B cell (primary cell): ENCODE data around the gene ZNF791. TPM values are rescaled to one million over a fixed set of nuclear protein-coding genes. Genes with fewer than 3 reads are reported as not detected.

Experiments
- ATAC-seq: fragments of 200-7000 bp; cut with Tn5 transposase; one replicate; pipeline ENCODE4 v1.10.0; 2021; ENCODE audit warnings: low read depth, mild to moderate bottlenecking, moderate number of reproducible peaks, moderate library complexity
- CTCF ChIA-PET: fragments of 350-600 bp; sonication (Branson Sonifier 250); formaldehyde crosslinking; loops from one replicate; lab custom pipeline; 2021; ENCODE audit warnings: antibody characterized with exemption, inconsistent platforms; lab: Charles Lee
- POLR2A ChIA-PET: fragments of 350-600 bp; sonication (Branson Sonifier 250); formaldehyde crosslinking; loops from one replicate; lab custom pipeline; 2021; ENCODE audit warnings: antibody characterized with exemption; lab: Charles Lee
- DNase-seq: peaks from one replicate; pipeline ENCODE4 v3.0.0; 2013
- H2AFZ ChIP-seq: 2 replicates; pipeline ENCODE4 v1.6.1; 2012; ENCODE audit warnings: mild to moderate bottlenecking, low read depth, low read length; ENCODE audit not compliant: insufficient read depth, poor library complexity, severe bottlenecking
- H3K27ac ChIP-seq, 2 donors: 1 replicate in 1 of 2; 2 replicates in 1 of 2; pipeline ENCODE4 v1.5.1; 2012 to 2013; ENCODE audit warnings: low read length in 2 of 2, mild to moderate bottlenecking in 2 of 2, moderate library complexity in 1 of 2
- H3K27me3 ChIP-seq, 4 experiments: fragments of 200-600 bp in 1 of 4; sonication (generic) in 1 of 4; replicated peaks in 1 of 4; 1 replicate in 2 of 4; 2 replicates in 2 of 4; pipeline versions ENCODE4 v1.6.1 to v1.7.0; 2013 to 2016; ENCODE audit warnings: low read length in 3 of 4, mild to moderate bottlenecking in 2 of 4, mixed read lengths in 1 of 4, moderate library complexity in 1 of 4; ENCODE audit not compliant: insufficient read depth in 4 of 4, control insufficient read depth in 3 of 4; ENCODE audit errors: control extremely low read depth in 1 of 4
- H3K36me3 ChIP-seq, 2 experiments: replicated peaks in 1 of 2; 1 replicate in 1 of 2; 2 replicates in 1 of 2; pipeline versions ENCODE4 v1.6.1 to v1.7.1; 2013; ENCODE audit warnings: low read length in 1 of 2; ENCODE audit not compliant: insufficient read depth in 2 of 2, control insufficient read depth in 1 of 2; ENCODE audit errors: control extremely low read depth in 1 of 2, extremely low read depth in 1 of 2
- H3K4me1 ChIP-seq, 2 donors: fragments of 200-600 bp in 1 of 2; sonication (generic) in 1 of 2; 1 replicate in 1 of 2; 2 replicates in 1 of 2; pipeline versions ENCODE4 v1.5.1 to v1.6.1; 2013 to 2017; ENCODE audit warnings: low read length in 2 of 2; ENCODE audit not compliant: control insufficient read depth in 2 of 2, insufficient read depth in 2 of 2
- H3K4me2 ChIP-seq: replicated peaks from 2 replicates; pipeline ENCODE3; 2012; ENCODE audit warnings: mild to moderate bottlenecking, low read depth, low read length; ENCODE audit not compliant: poor library complexity, severe bottlenecking
- H3K4me3 ChIP-seq, 5 experiments: fragments of 200-600 bp in 1 of 5; sonication (generic) in 1 of 5; 1 replicate in 3 of 5; 2 replicates in 2 of 5; pipeline versions ENCODE4 v1.5.1 to v1.7.0; 2011 to 2016; ENCODE audit warnings: low read length in 4 of 5, mild to moderate bottlenecking in 4 of 5, low read depth in 2 of 5, control low read depth in 1 of 5, moderate library complexity in 1 of 5; ENCODE audit not compliant: insufficient read depth in 1 of 5; ENCODE audit errors: control extremely low read depth in 1 of 5, extremely low read depth in 1 of 5
- H3K79me2 ChIP-seq: fragments of 200-600 bp; sonication (generic); one replicate; pipeline ENCODE4 v1.6.0; 2016; ENCODE audit warnings: low read length; ENCODE audit not compliant: control insufficient read depth, insufficient read depth
- H3K9ac ChIP-seq: fragments of 200-600 bp; sonication (generic); 2 replicates; pipeline ENCODE4 v1.6.1; 2017; ENCODE audit warnings: mild to moderate bottlenecking, low read length, moderate library complexity
- H3K9me3 ChIP-seq, 3 donors: one replicate each; pipeline versions ENCODE4 v1.6.1 to v1.7.1; 2013; ENCODE audit warnings: low read length in 2 of 3; ENCODE audit not compliant: control insufficient read depth in 2 of 3, insufficient read depth in 1 of 3; ENCODE audit errors: control extremely low read depth in 1 of 3
- H4K20me1 ChIP-seq: 2 replicates; pipeline ENCODE4 v1.6.0; 2012; ENCODE audit warnings: mild to moderate bottlenecking, low read length; ENCODE audit not compliant: insufficient read depth, control insufficient read depth, poor library complexity, severe bottlenecking
- H3K27ac Mint-ChIP-seq: one replicate; pipeline ENCODE4 v1.8.0; 2021; ENCODE audit warnings: mixed read lengths
- H3K27me3 Mint-ChIP-seq: one replicate; pipeline ENCODE4 v1.8.0; 2021; ENCODE audit warnings: mixed read lengths
- H3K4me1 Mint-ChIP-seq: one replicate; pipeline ENCODE4 v1.8.0; 2021; ENCODE audit warnings: mixed read lengths
- H3K4me3 Mint-ChIP-seq: one replicate; pipeline ENCODE4 v1.8.0; 2021; ENCODE audit warnings: mixed read lengths
- H3K9me3 Mint-ChIP-seq: one replicate; pipeline ENCODE4 v1.8.0; 2022; ENCODE audit warnings: mixed read lengths; ENCODE audit not compliant: insufficient read depth
- EZH2 ChIP-seq: IDR thresholded peaks from 2 replicates; pipeline ENCODE4 v1.6.1; 2012; ENCODE audit warnings: borderline replicate concordance, low read depth, mild to moderate bottlenecking, moderate library complexity, low read length; ENCODE audit not compliant: insufficient read depth, poor library complexity, severe bottlenecking
- WGBS: methylation state at CpG from one replicate; pipeline ENCODE4 v1.1.5; 2013; ENCODE audit warnings: missing lambda C conversion rate; ENCODE audit not compliant: insufficient coverage; 5-methylcytosine and 5-hydroxymethylcytosine counted together
- intact Hi-C: fragments of 100-400 bp; cut with micrococcal nuclease; formaldehyde crosslinking; loops from one replicate; pipeline ENCODE4 v1.10.0; 2022
- polyA plus RNA-seq: library from polyadenylated mRNA; depleted of rRNA; stranded (reverse); fragments of >200 nt; gene quantifications from 2 replicates; pipeline ENCODE4 v1.2.3, GENCODE V29; 2012
- total RNA-seq, 2 donors: library from RNA; stranded (reverse); fragments of 120-200 nt in 1 of 2; gene quantifications; 1 replicate in 1 of 2; 2 replicates in 1 of 2; pipeline versions ENCODE4 v1.2.3 to v1.2.4, GENCODE V29; 2013 to 2022
- TF ChIP-seq, protein P1 (sequence below): fragments of 200-600 bp; IDR thresholded peaks from one replicate; pipeline ENCODE4 v1.8.0; 2022; ENCODE audit warnings: antibody characterized with exemption, mild to moderate bottlenecking

ZNF791 gene
- total and polyA plus RNA-seq, 2 donors (not counting 1 experiment from before 2014, with no cell fraction given): 17.5 to 57.9 TPM

DNA sequence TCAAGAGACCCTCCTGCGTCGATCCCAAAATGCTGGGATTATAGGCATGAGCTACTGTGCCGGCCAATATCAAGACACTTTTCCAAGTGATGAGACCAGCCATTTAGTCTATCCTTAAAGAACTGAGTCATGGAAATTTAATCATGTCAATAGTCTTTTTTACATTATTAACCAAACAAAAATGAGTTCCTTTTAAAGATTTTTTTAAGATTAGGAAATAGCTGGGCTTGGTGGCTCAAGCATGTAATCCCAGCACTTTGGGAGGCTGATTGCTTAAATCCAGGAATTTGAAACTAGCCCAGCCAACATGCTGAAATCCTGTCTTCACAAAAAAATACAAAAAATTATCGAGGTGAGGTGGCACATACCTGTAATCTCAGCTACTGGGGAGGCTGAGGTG lies 42.8 kb upstream of the ZNF791 start:
- ChIA-PET CTCF (interaction anchor here (0.6 to 7.0 kb wide), 3 partner anchors 43 to 114 kb away, joined by 3 to 82 read pairs (median 5); partner anchors contain the start of genes ZNF490 and ZNF791), POLR2A (no interaction called here)
- Histone ChIP-seq H2AFZ (no peak overlapping the region), H3K4me3 (no peak overlapping the region), H3K36me3 (no peaks in the 10 kb centered on the region), H3K27ac (no peak overlapping the region), H3K79me2 (no peaks in the 10 kb centered on the region), H3K9me3 (peaks cover 0 to 2% (median 0%) of the 10 kb centered on the region in 3 donors), H3K27me3 (no peaks in the 10 kb centered on the region), H3K4me1 (peaks cover 13 to 23% of the 10 kb centered on the region in 2 donors), H3K9ac (no peak overlapping the region), H4K20me1 (no peaks in the 10 kb centered on the region), H3K4me2 (no peak overlapping the region)
- Mint-ChIP-seq H3K27me3 (no peaks in the 10 kb centered on the region), H3K4me3 (no peak overlapping the region), H3K4me1 (peaks cover 19% of the 10 kb centered on the region), H3K27ac (no peak overlapping the region), H3K9me3 (no peaks in the 10 kb centered on the region)
- no peak for TF ChIP-seq EZH2
- TF ChIP-seq, protein P1, sequence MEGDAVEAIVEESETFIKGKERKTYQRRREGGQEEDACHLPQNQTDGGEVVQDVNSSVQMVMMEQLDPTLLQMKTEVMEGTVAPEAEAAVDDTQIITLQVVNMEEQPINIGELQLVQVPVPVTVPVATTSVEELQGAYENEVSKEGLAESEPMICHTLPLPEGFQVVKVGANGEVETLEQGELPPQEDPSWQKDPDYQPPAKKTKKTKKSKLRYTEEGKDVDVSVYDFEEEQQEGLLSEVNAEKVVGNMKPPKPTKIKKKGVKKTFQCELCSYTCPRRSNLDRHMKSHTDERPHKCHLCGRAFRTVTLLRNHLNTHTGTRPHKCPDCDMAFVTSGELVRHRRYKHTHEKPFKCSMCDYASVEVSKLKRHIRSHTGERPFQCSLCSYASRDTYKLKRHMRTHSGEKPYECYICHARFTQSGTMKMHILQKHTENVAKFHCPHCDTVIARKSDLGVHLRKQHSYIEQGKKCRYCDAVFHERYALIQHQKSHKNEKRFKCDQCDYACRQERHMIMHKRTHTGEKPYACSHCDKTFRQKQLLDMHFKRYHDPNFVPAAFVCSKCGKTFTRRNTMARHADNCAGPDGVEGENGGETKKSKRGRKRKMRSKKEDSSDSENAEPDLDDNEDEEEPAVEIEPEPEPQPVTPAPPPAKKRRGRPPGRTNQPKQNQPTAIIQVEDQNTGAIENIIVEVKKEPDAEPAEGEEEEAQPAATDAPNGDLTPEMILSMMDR: no peak
- no peak for ATAC-seq
- 92% methylated on average over 2 of the region's 4 CpGs for WGBS
- intact Hi-C loops: no loop called here
- DNase-seq: no peak

DNA sequence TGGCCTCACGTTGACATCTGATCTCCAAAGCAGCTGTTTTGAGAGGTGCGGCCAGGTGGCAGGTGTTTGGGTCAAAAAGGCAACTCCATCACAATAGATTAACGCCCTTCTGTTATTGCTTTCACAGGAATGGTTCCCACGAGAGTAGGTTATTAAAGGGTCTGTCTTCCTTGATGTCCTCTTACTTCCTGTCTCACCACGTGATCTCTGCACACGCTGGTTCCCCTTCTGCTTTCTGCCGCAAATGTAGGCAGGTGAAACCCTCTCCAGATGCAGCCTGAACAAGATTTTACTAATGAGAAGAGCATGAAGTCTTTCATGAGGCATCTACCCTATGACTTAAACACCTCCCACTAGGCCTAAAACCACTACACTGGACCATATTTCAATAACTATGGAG lies 36.7 kb upstream of the ZNF791 start:
- ATAC-seq (peak; percentile 94), DNase-seq (peak; percentile 85)
- H3K4me3 ChIP-seq: peak overlapping the region in 2 of 5 experiments; percentile 17 to 21
- peak overlapping the region; percentile 77 to 85 for H3K27ac ChIP-seq
- H3K9me3 ChIP-seq: peaks cover 0 to 9% (median 0%) of the 10 kb centered on the region in 3 donors
- H2AFZ ChIP-seq: peak overlapping the region; percentile 25
- ChIA-PET CTCF (interaction anchor here (0.6 to 2.5 kb wide), 9 partner anchors 10 to 437 kb away, joined by 3 to 7 read pairs (median 4); partner anchors contain the start of genes ZNF490 and ZNF791), POLR2A (interaction anchor here (0.6 to 0.7 kb wide), 3 partner anchors 44 to 78 kb away, joined by 3 to 8 read pairs (median 6); no protein-coding TSS in a partner anchor)
- TF ChIP-seq, protein P1: no peak
- no peak for TF ChIP-seq EZH2
- Mint-ChIP-seq H3K27me3 (no peaks in the 10 kb centered on the region), H3K9me3 (no peaks in the 10 kb centered on the region), H3K4me3 (peak overlapping the region; percentile 61), H3K27ac (peak overlapping the region; percentile 88), H3K4me1 (peaks cover 35% of the 10 kb centered on the region)
- H4K20me1 ChIP-seq: no peaks in the 10 kb centered on the region
- H3K4me1 ChIP-seq: peaks cover 31 to 43% of the 10 kb centered on the region in 2 donors
- intact Hi-C loops: loop anchor here (1.0 kb wide), 2 partner anchors 23 to 39 kb away; partner anchors contain the start of gene ZNF564
- peaks cover 3% of the 10 kb centered on the region for H3K79me2 ChIP-seq
- H3K36me3 ChIP-seq: peaks cover 0 to 4% of the 10 kb centered on the region in 2 experiments
- H3K4me2 ChIP-seq: peak overlapping the region; percentile 59
- no peaks in the 10 kb centered on the region for H3K27me3 ChIP-seq
- WGBS: 0% methylated on average over 2 of the region's 7 CpGs
- peak overlapping the region; percentile 38 for H3K9ac ChIP-seq
